Tibial nerve (tissue), 4 donors: ENCODE results near the gene PHF12.

Experiments
- CTCF ChIP-seq, 5 experiments: fragments of 200-600 bp in 3 of 5; fragments of 450-650 bp in 2 of 5; sonication (generic) in 3 of 5; IDR thresholded peaks; one replicate each; pipeline ENCODE4 v1.5.1; 2016 to 2019; ENCODE audit warnings: antibody characterized with exemption in 5 of 5, mild to moderate bottlenecking in 3 of 5, moderate library complexity in 2 of 5
- EP300 ChIP-seq, 2 donors: sonication (generic); formaldehyde crosslinking; IDR thresholded peaks; one replicate each; pipeline ENCODE4 v1.6.1; 2017; ENCODE audit warnings: antibody characterized with exemption in 2 of 2, mild to moderate bottlenecking in 1 of 2
- POLR2A ChIP-seq, 2 donors: fragments of 450-650 bp; IDR thresholded peaks; one replicate each; pipeline ENCODE4 v1.6.1; 2017; ENCODE audit warnings: antibody characterized with exemption in 2 of 2, mild to moderate bottlenecking in 2 of 2, moderate library complexity in 2 of 2

GRCh38 chr17:28928061-28928460 is 23.3 kb downstream of the PHF12 start:
- TF ChIP-seq CTCF (IDR thresholded peaks at IDR 0.05): no peak
- TF ChIP-seq POLR2A (IDR thresholded peaks at IDR 0.05): no peak
- TF ChIP-seq EP300 (IDR thresholded peaks at IDR 0.05): no peak
